Panc1 (cell line): Measurements from ENCODE around the gene EHBP1. TPM values are rescaled to one million over a fixed set of nuclear protein-coding genes. Genes with fewer than 3 reads are reported as not detected.

Experiments used
- ATAC-seq: fragments of 200-7000 bp; cut with Tn5 transposase; 2 replicates; pipeline ENCODE4 v1.9.1; 2020; ENCODE audit warnings: mild to moderate bottlenecking, moderate library complexity
- BruUV-seq: library from RNA; stranded (reverse); fragments of 400-500 nt; replicated peaks from 2 replicates; lab custom pipeline; 2021; lab: Mats Ljungman, UMichigan
- CTCF ChIA-PET: fragments of 300-600 bp; sonication (Branson Sonifier 250); formaldehyde crosslinking; loops from one replicate; lab custom pipeline; 2022; ENCODE audit warnings: antibody characterized with exemption; lab: Charles Lee
- POLR2A ChIA-PET: fragments of 300-600 bp; sonication (Branson Sonifier 250); formaldehyde crosslinking; loops from one replicate; lab custom pipeline; 2022; ENCODE audit warnings: antibody characterized with exemption; lab: Charles Lee
- DNase-seq: peaks from one replicate; pipeline ENCODE4 v3.0.0-alpha.2; 2010; ENCODE audit warnings: low read depth, low spot score
- H3K27ac ChIP-seq: 2 replicates; pipeline ENCODE4 v1.5.1; 2011; ENCODE audit warnings: mild to moderate bottlenecking, low read length, inconsistent platforms
- H3K27me3 ChIP-seq: fragments of 200-500 bp; sonication (Bioruptor generic); 2 replicates; pipeline ENCODE4 v1.6.0; 2014; ENCODE audit warnings: low read length, inconsistent platforms; ENCODE audit not compliant: control insufficient read depth, insufficient read depth
- H3K36me3 ChIP-seq: fragments of 200-500 bp; sonication (Bioruptor generic); 2 replicates; pipeline ENCODE4 v1.5.1; 2014; ENCODE audit warnings: inconsistent platforms, mild to moderate bottlenecking, low read length, moderate library complexity; ENCODE audit not compliant: control insufficient read depth, insufficient read depth
- H3K4me1 ChIP-seq: 2 replicates; pipeline ENCODE4 v1.5.1; 2011; ENCODE audit warnings: inconsistent platforms, mild to moderate bottlenecking, low read length, moderate library complexity; ENCODE audit not compliant: control insufficient read depth, insufficient read depth
- H3K4me3 ChIP-seq, 2 experiments: 2 replicates each; pipeline ENCODE4 v1.5.1; 2011 to 2012; ENCODE audit warnings: low read depth in 2 of 2, low read length in 2 of 2, mild to moderate bottlenecking in 2 of 2, inconsistent platforms in 1 of 2, moderate library complexity in 1 of 2
- H3K9me3 ChIP-seq: fragments of 200-500 bp; sonication (Bioruptor generic); 2 replicates; pipeline ENCODE4 v1.5.1; 2014; ENCODE audit warnings: low read depth, mild to moderate bottlenecking, inconsistent platforms, low read length, moderate library complexity; ENCODE audit not compliant: control insufficient read depth, insufficient read depth
- CTCF ChIP-seq: fragments of 450-650 bp; IDR thresholded peaks from 2 replicates; pipeline ENCODE4 v1.5.1; 2017; ENCODE audit warnings: mild to moderate bottlenecking
- POLR2AphosphoS5 ChIP-seq: IDR thresholded peaks from 2 replicates; pipeline ENCODE4 v1.6.1; 2012; ENCODE audit warnings: mild to moderate bottlenecking, low read depth, low read length, moderate library complexity
- SIN3A ChIP-seq: IDR thresholded peaks from 2 replicates; pipeline ENCODE4 v1.6.1; 2012; ENCODE audit warnings: low read depth, mild to moderate bottlenecking, low read length, moderate library complexity, borderline replicate concordance; ENCODE audit not compliant: insufficient read depth
- TCF7L2 ChIP-seq: IDR thresholded peaks from 2 replicates; pipeline ENCODE4 v1.6.1; 2011; ENCODE audit warnings: mild to moderate bottlenecking, low read depth, low read length, inconsistent platforms
- in situ Hi-C: cut with HindIII; loops from 2 replicates; pipeline ENCODE4 v1.10.0; 2016; ENCODE audit warnings: low sequenced_read_pairs, low pct_unique_long_range_greater_than_20kb
- intact Hi-C: fragments of 100-400 bp; cut with micrococcal nuclease; formaldehyde crosslinking; loops from one replicate; pipeline ENCODE4 v1.10.0; 2022; ENCODE audit not compliant: unreplicated experiment
- total RNA-seq: library from RNA; stranded (reverse); gene quantifications from one replicate; pipeline ENCODE4 v1.2.1, GENCODE V29; 2021; ENCODE audit not compliant: unreplicated experiment
- TF ChIP-seq, protein P1 (sequence below), 2 experiments: IDR thresholded peaks; 2 replicates each; pipeline ENCODE4 v1.6.1; 2011 to 2012; ENCODE audit warnings: low read depth in 2 of 2, control low read depth in 1 of 2, low read length in 1 of 2, mild to moderate bottlenecking in 1 of 2, moderate library complexity in 1 of 2; ENCODE audit not compliant: insufficient read depth in 1 of 2

The EHBP1 gene
- total RNA-seq, 1 experiment from 2014 or later, result 46.1 TPM

GRCh38 chr2:62817995-62818713 lies 112.6 kb downstream of the EHBP1 start:
- ChIA-PET POLR2A (no interaction called here), CTCF (no interaction called here)
- Histone ChIP-seq H3K36me3 (no peaks in the 10 kb centered on the region), H3K27ac (no peak overlapping the region), H3K4me1 (no peaks in the 10 kb centered on the region), H3K9me3 (no peaks in the 10 kb centered on the region), H3K4me3 (no peak overlapping the region), H3K27me3 (no peaks in the 10 kb centered on the region)
- DNase-seq (no peak), ATAC-seq (no peak)
- in situ Hi-C loops (no loop called here), intact Hi-C loops (no loop called here)
- TF ChIP-seq, protein P1, sequence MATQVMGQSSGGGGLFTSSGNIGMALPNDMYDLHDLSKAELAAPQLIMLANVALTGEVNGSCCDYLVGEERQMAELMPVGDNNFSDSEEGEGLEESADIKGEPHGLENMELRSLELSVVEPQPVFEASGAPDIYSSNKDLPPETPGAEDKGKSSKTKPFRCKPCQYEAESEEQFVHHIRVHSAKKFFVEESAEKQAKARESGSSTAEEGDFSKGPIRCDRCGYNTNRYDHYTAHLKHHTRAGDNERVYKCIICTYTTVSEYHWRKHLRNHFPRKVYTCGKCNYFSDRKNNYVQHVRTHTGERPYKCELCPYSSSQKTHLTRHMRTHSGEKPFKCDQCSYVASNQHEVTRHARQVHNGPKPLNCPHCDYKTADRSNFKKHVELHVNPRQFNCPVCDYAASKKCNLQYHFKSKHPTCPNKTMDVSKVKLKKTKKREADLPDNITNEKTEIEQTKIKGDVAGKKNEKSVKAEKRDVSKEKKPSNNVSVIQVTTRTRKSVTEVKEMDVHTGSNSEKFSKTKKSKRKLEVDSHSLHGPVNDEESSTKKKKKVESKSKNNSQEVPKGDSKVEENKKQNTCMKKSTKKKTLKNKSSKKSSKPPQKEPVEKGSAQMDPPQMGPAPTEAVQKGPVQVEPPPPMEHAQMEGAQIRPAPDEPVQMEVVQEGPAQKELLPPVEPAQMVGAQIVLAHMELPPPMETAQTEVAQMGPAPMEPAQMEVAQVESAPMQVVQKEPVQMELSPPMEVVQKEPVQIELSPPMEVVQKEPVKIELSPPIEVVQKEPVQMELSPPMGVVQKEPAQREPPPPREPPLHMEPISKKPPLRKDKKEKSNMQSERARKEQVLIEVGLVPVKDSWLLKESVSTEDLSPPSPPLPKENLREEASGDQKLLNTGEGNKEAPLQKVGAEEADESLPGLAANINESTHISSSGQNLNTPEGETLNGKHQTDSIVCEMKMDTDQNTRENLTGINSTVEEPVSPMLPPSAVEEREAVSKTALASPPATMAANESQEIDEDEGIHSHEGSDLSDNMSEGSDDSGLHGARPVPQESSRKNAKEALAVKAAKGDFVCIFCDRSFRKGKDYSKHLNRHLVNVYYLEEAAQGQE (IDR thresholded peaks at IDR 0.05; ENCODE audit: insufficient read depth in 1 of 2, low read depth in 2 of 2, low read length in 1 of 2), result no peak
- TF ChIP-seq POLR2AphosphoS5, result no peak
- no peak for TF ChIP-seq CTCF
- TF ChIP-seq SIN3A, result no peak
- no peak for TF ChIP-seq TCF7L2
- no TSS peak for BruUV-seq

DNA sequence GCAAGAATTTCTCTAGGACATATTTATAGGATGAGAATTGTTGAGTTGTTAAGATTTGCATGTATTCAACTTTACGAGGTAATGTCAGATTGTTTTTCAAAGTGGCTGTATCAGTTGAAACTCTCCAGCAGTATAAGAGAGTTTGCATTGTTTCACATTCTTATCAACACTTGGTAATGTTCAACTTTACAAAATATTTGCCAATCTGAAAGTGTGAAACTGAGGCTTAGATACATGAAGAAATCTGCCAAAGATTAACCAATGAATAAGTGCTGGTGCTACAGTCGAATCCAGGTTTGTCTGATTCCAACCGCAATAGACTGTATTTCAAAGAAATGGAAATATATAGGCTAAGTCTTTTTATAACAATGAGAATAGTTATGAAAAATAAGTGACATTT lies 117.0 kb downstream of the EHBP1 start:
- Histone ChIP-seq H3K4me3 (no peak overlapping the region), H3K36me3 (peaks cover 2% of the 10 kb centered on the region; the same call in 1 of the 2 replicates), H3K27me3 (no peaks in the 10 kb centered on the region), H3K4me1 (no peaks in the 10 kb centered on the region), H3K9me3 (no peaks in the 10 kb centered on the region), H3K27ac (no peak overlapping the region)
- in situ Hi-C loops, result no loop called here
- DNase-seq (no peak), ATAC-seq (no peak)
- no peak for TF ChIP-seq CTCF
- no peak for TF ChIP-seq TCF7L2
- TF ChIP-seq POLR2AphosphoS5, result no peak
- TF ChIP-seq SIN3A, result no peak
- TF ChIP-seq, protein P1 (IDR thresholded peaks at IDR 0.05; ENCODE audit: insufficient read depth in 1 of 2, low read depth in 2 of 2, low read length in 1 of 2), result no peak
- POLR2A ChIA-PET, result no interaction called here
- CTCF ChIA-PET, result no interaction called here
- intact Hi-C loops, result no loop called here
- no TSS peak for BruUV-seq
